GM12878 (cell line): ENCODE results near the gene JUN. TPM values are rescaled to one million over a fixed set of nuclear protein-coding genes. Genes with fewer than 3 reads are reported as not detected.
A peak's percentile ranks its signal among the peaks of the same experiment; 100 is the strongest.

Experiments used
- ATAC-seq: fragments of 200-7000 bp; cut with Tn5 transposase; 3 replicates; pipeline ENCODE4 v1.9.1; 2020; ENCODE audit warnings: mild to moderate bottlenecking, moderate library complexity
- BruUV-seq: library from RNA; stranded (reverse); fragments of 400-500 nt; replicated peaks from 2 replicates; lab custom pipeline; 2021; lab: Mats Ljungman, UMichigan
- CTCF ChIA-PET: fragments of 300-600 bp; sonication (Branson Sonifier 250); formaldehyde crosslinking; extraction: SDS; loops from one replicate; lab custom pipeline; 2021; ENCODE audit warnings: inconsistent platforms; lab: Yijun Ruan, JAX
- POLR2A ChIA-PET: fragments of 350-600 bp; formaldehyde crosslinking; extraction: SDS; loops from one replicate; lab custom pipeline; 2021; ENCODE audit warnings: inconsistent platforms; lab: Charles Lee
- RAD21 ChIA-PET: fragments of 300-600 bp; sonication (Branson Sonifier 250); formaldehyde crosslinking; loops from one replicate; lab custom pipeline; 2023; ENCODE audit warnings: antibody characterized with exemption; ENCODE audit not compliant: unreplicated experiment; lab: Charles Lee
- SMC1A ChIA-PET: fragments of 300-600 bp; sonication (Branson Sonifier 250); formaldehyde crosslinking; loops from one replicate; lab custom pipeline; 2023; ENCODE audit not compliant: unreplicated experiment, uncharacterized antibody; lab: Charles Lee
- DNase-seq: peaks from one replicate; pipeline ENCODE4 v3.0.0-alpha.2; 2011; ENCODE audit warnings: low read depth, low spot score
- FAIRE-seq: peaks from 3 replicates; lab custom pipeline; 2011; peaks lifted over from hg19 to GRCh38; lab: Jason Lieb, UNC
- H2AFZ ChIP-seq: 2 replicates; pipeline ENCODE4 v1.6.0; 2011; ENCODE audit warnings: low read depth, low read length, control low read depth; ENCODE audit not compliant: control insufficient read depth
- H3K27ac ChIP-seq: 2 replicates; pipeline ENCODE4 v1.5.1; 2011; ENCODE audit warnings: control low read depth; ENCODE audit not compliant: control insufficient read depth, insufficient read depth
- H3K27me3 ChIP-seq, 2 experiments: replicated peaks in 1 of 2; 2 replicates each; pipeline versions ENCODE4 v1.6.0 to v1.6.1; 2011; ENCODE audit warnings: low read length in 1 of 2; ENCODE audit not compliant: control insufficient read depth in 2 of 2, insufficient read depth in 2 of 2
- H3K36me3 ChIP-seq, 2 experiments: 2 replicates each; pipeline ENCODE4 v1.5.1; 2011; ENCODE audit warnings: low read length in 1 of 2; ENCODE audit not compliant: control insufficient read depth in 2 of 2, insufficient read depth in 2 of 2
- H3K4me1 ChIP-seq: 2 replicates; pipeline ENCODE4 v1.6.1; 2011; ENCODE audit warnings: mild to moderate bottlenecking, low read length, moderate library complexity, mixed read lengths; ENCODE audit not compliant: control insufficient read depth, insufficient read depth
- H3K4me2 ChIP-seq: 2 replicates; pipeline ENCODE4 v1.6.0; 2011; ENCODE audit warnings: control low read depth; ENCODE audit not compliant: control insufficient read depth, insufficient read depth
- H3K4me3 ChIP-seq: fragments of 200-600 bp; sonication (generic); 2 replicates; pipeline ENCODE4 v1.5.1; 2016
- H3K79me2 ChIP-seq: 2 replicates; pipeline ENCODE4 v1.6.0; 2011; ENCODE audit warnings: low read length; ENCODE audit not compliant: control insufficient read depth, insufficient read depth
- H3K9ac ChIP-seq: 2 replicates; pipeline ENCODE4 v1.8.0; 2011; ENCODE audit warnings: low read length, control low read depth, mixed read lengths; ENCODE audit not compliant: control insufficient read depth, insufficient read depth
- H3K9me3 ChIP-seq: replicated peaks from 3 replicates; pipeline ENCODE4 v1.5.1; 2011; ENCODE audit warnings: mild to moderate bottlenecking, low read length; ENCODE audit not compliant: control insufficient read depth, insufficient read depth
- H4K20me1 ChIP-seq: 2 replicates; pipeline ENCODE4 v1.6.0; 2011; ENCODE audit not compliant: control insufficient read depth, insufficient read depth
- CHD2 ChIP-seq: IDR thresholded peaks from 2 replicates; pipeline ENCODE4 v1.6.1; 2011; ENCODE audit warnings: low read depth, low read length, improper control_type of control experiment, borderline replicate concordance
- CREM ChIP-seq: IDR thresholded peaks from 2 replicates; pipeline ENCODE4 v1.6.1; 2014; ENCODE audit warnings: antibody characterized with exemption, low read depth
- IRF3 ChIP-seq: fragments of 450-650 bp; IDR thresholded peaks from 2 replicates; pipeline ENCODE4 v1.6.1; 2014; ENCODE audit warnings: mild to moderate bottlenecking
- NR2C1 ChIP-seq: fragments of 450-650 bp; IDR thresholded peaks from 2 replicates; pipeline ENCODE4 v1.6.1; 2017; ENCODE audit warnings: antibody characterized with exemption, mild to moderate bottlenecking, moderate library complexity
- PKNOX1 ChIP-seq: fragments of 450-650 bp; IDR thresholded peaks from 2 replicates; pipeline ENCODE4 v1.6.1; 2016; ENCODE audit warnings: mild to moderate bottlenecking
- POLR2AphosphoS5 ChIP-seq: IDR thresholded peaks from 2 replicates; pipeline ENCODE4 v1.6.1; 2011; ENCODE audit warnings: mild to moderate bottlenecking, low read length, inconsistent platforms
- RELB ChIP-seq: fragments of 450-650 bp; IDR thresholded peaks from 2 replicates; pipeline ENCODE4 v1.6.1; 2017; ENCODE audit warnings: low read depth, mild to moderate bottlenecking, moderate library complexity
- SREBF2 ChIP-seq: IDR thresholded peaks from 2 replicates; pipeline ENCODE4 v1.6.1; 2012; ENCODE audit warnings: mild to moderate bottlenecking, low read length
- WGBS: methylation state at CpG from one replicate; pipeline ENCODE4 v1.1.6; 2016; ENCODE audit warnings: low lambda C conversion rate; ENCODE audit not compliant: insufficient replicate concordance, insufficient coverage; ENCODE audit errors: missing lambda C conversion rate; 5-methylcytosine and 5-hydroxymethylcytosine counted together
- in situ Hi-C: fragments of 300-500 bp; cut with MboI; formaldehyde crosslinking; loops from 9 replicates; pipeline ENCODE4 v1.14.3; 2018; ENCODE audit warnings: mixed read lengths
- intact Hi-C: fragments of 100-400 bp; cut with micrococcal nuclease; formaldehyde crosslinking; loops from one replicate; pipeline ENCODE4 v1.14.2; 2022; ENCODE audit not compliant: unreplicated experiment
- polyA plus RNA-seq, 11 experiments: library from polyadenylated mRNA; depleted of rRNA in 4 of 11; unstranded in 6 of 11; stranded (reverse) in 5 of 11; fragments of >200 nt; fragmentation: Nextera tagmentation in 4 of 11; fragmentation: Illumina TruSeq in 1 of 11; extraction: Ambion mirVana in 4 of 11; extraction: Trizol in 1 of 11; gene quantifications; 1 replicate in 1 of 11; 2 replicates in 10 of 11; pipeline versions ENCODE4 v1.2.1 to v1.2.3, GENCODE V29; 2011 to 2016; ENCODE audit warnings: inconsistent platforms in 2 of 11, missing spikeins in 2 of 11, low read depth in 1 of 11
- total RNA-seq, 4 experiments: library from RNA; depleted of rRNA in 3 of 4; stranded (reverse); fragments of >200 nt in 3 of 4; fragmentation: Illumina TruSeq in 1 of 4; extraction: Trizol in 1 of 4; gene quantifications; 2 replicates each; pipeline versions ENCODE4 v1.2.1 to v1.2.3, GENCODE V29; 2013 to 2021

Gene JUN
- total and polyA plus RNA-seq, 10 of the 15 experiments (the other 5 are each of a cell fraction or from before 2014, with no cell fraction given), result 0.18 to 8.4 (median 2.8) TPM

- Histone ChIP-seq H3K79me2 (no peaks in the 10 kb centered on the region), H3K4me3 (peak overlapping the region; percentile 51; the same call in 1 of the 2 replicates), H3K4me1 (peaks cover 13% of the 10 kb centered on the region), H4K20me1 (no peaks in the 10 kb centered on the region), H2AFZ (peak overlapping the region; percentile 92), H3K9ac (peak overlapping the region; percentile 71)
- RAD21 ChIA-PET, result interaction anchor here (0.6 to 1.9 kb wide), 14 partner anchors 31 to 942 kb away, joined by 3 to 10 read pairs (median 4); partner anchors contain the start of gene JUN
- SMC1A ChIA-PET, result interaction anchor here (0.6 to 1.8 kb wide), 7 partner anchors 20 to 456 kb away, joined by 3 to 5 read pairs (median 4); no protein-coding TSS in a partner anchor
- TF ChIP-seq SREBF2, result no peak
- TF ChIP-seq POLR2AphosphoS5, result no peak
- no peak for TF ChIP-seq NR2C1
- TF ChIP-seq CHD2, result no peak
- TF ChIP-seq RELB, result no peak
- no peak for TF ChIP-seq CREM
- no peak for TF ChIP-seq PKNOX1
- no peak for TF ChIP-seq IRF3
- TF ChIP-seq, all 136 proteins: peak for 0
- peak overlapping the region; percentile 96 for H3K4me2 ChIP-seq
- H3K27me3 ChIP-seq, result no peaks in the 10 kb centered on the region
- no peaks in the 10 kb centered on the region for H3K9me3 ChIP-seq
- BruUV-seq, result TSS peak; percentile 86
- ATAC-seq (no peak), DNase-seq (no peak), FAIRE-seq (no peak)
- in situ Hi-C loops, result no loop called here
- ChIA-PET CTCF (interaction anchor here (0.9 to 1.9 kb wide), 5 partner anchors 28 to 882 kb away, joined by 3 to 9 read pairs (median 4); partner anchors contain the start of gene JUN), POLR2A (interaction anchor here (1.1 to 1.2 kb wide), 2 partner anchors 15 to 945 kb away, joined by 3 to 4 read pairs; no protein-coding TSS in a partner anchor)
- peak overlapping the region; percentile 73 for H3K27ac ChIP-seq
- intact Hi-C loops, result loop anchor here (1.0 to 5.0 kb wide), 3 partner anchors 32 to 191 kb away; partner anchors contain the start of gene JUN
- H3K36me3 ChIP-seq, result no peaks in the 10 kb centered on the region
- WGBS, result 93% methylated on average over 4 of the region's 4 CpGs
Measured at GRCh38 chr1:58816747-58817221, 32.9 kb upstream of the JUN start.
